ENCODE data around the gene C9. TPM values are rescaled to one million over a fixed set of nuclear protein-coding genes. Genes with fewer than 3 reads are reported as not detected.
"Not testable (repeated sequence)": the region's sequence is repeated elsewhere in the genome, so short reads cannot be mapped to it uniquely, and the experiment has no call there.

C9 gene
- total RNA-seq, 4 donors from 2014 or later = not detected

DNA sequence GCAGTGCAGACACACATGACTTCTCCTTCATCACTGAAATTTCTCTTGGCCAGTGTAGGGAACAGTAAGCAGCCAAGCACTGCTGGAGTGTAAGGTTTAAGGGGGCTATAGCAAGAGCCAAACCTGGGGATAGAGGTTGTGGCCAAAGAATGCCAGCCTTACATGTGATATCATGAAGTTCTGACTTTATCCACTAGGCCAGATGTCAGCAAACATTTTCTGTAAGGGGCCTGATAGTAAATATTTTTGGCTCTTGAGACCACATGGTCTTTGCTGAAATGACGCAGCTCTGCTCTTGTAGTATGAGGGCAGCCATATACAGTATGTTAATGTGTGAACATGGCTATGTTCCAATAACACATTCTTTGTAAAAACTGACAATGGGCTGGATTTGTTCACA is 115.2 kb downstream of the C9 start:
- WGBS, 2 donors = 100% methylated on average over 1 of the region's 1 CpG
- Histone ChIP-seq H3K27ac (no peak overlapping the region), H3K27me3 (no peaks in the 10 kb centered on the region), H3K4me3 (no peak overlapping the region), H3K4me1 (no peaks in the 10 kb centered on the region), H3K36me3 (no peaks in the 10 kb centered on the region), H3K9me3 (no peaks in the 10 kb centered on the region)
- intact Hi-C loops (cut with DNase I) = no loop called here
- no peak for DNase-seq
- TF ChIP-seq, protein P1, sequence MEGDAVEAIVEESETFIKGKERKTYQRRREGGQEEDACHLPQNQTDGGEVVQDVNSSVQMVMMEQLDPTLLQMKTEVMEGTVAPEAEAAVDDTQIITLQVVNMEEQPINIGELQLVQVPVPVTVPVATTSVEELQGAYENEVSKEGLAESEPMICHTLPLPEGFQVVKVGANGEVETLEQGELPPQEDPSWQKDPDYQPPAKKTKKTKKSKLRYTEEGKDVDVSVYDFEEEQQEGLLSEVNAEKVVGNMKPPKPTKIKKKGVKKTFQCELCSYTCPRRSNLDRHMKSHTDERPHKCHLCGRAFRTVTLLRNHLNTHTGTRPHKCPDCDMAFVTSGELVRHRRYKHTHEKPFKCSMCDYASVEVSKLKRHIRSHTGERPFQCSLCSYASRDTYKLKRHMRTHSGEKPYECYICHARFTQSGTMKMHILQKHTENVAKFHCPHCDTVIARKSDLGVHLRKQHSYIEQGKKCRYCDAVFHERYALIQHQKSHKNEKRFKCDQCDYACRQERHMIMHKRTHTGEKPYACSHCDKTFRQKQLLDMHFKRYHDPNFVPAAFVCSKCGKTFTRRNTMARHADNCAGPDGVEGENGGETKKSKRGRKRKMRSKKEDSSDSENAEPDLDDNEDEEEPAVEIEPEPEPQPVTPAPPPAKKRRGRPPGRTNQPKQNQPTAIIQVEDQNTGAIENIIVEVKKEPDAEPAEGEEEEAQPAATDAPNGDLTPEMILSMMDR (IDR thresholded peaks at IDR 0.05) = no peak
- TF ChIP-seq POLR2A (IDR thresholded peaks at IDR 0.05) = no peak

DNA sequence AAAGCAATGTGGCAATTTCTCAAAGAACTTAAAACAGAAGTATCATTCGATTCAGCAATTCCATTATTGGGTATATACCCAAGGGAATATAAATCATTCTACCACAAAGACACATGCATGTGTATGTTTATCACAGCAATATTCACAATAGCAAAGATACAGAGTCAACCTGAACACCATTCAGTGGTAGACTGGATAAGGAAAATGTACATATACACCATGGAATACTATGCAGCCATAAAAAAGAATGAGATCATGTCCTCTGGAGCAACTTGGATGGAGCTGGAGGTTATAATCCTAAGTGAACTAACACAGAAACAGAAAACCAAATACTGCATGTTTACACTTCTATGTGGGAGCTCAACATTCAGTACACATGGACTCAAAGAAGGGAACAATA is 123.5 kb downstream of the C9 start:
- no peaks in the 10 kb centered on the region for H3K36me3 ChIP-seq
- H3K27me3 ChIP-seq = no peaks in the 10 kb centered on the region
- no peak for DNase-seq
- H3K27ac ChIP-seq = no peak overlapping the region
- WGBS, 2 donors = 80 to 91% methylated on average over 1 of the region's 1 CpG
- H3K4me3 ChIP-seq = no peak overlapping the region
- intact Hi-C loops (cut with DNase I) = no loop called here
- H3K9me3 ChIP-seq = peaks cover 0 to 11% (median 3%) of the 10 kb centered on the region in 3 donors
- TF ChIP-seq, protein P1 (IDR thresholded peaks at IDR 0.05) = no peak
- H3K4me1 ChIP-seq = no peaks in the 10 kb centered on the region

DNA sequence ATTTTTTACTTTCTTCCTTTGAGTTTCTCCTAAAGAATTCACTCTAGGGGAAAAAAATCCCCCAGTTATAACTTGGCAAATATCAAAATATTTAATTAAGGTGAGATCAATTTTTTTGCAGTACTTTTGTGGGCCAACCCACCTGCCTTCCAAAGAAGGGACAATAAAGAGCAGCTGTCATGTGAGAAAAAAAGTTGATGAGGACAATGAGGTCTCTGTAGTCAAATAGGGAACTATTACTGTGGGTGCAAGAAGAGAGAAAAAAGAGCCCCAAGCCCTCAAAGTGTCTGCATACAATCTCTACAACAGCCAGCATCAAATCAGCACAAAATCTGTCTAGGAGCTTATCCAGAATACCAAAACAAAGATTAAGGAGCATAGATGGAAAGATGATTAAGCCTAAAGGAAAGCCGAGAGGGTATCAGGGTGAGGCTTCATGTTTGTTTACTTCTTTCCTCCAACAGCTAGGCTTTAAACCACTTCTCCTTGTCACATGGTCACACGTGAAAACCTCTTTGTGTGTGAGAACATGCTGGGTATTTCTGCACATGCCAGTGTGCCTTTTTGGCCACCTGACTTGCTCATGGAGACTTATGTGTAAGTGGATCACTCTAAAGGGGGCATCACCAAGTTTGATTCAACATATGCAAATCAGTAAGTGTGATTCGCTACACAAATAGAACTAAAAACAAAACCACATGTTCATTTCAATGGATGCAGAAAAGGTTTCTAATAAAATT is 125.8 kb downstream of the C9 start:
- Histone ChIP-seq H3K36me3 (no peaks in the 10 kb centered on the region), H3K27ac (no peak overlapping the region), H3K9me3 (peaks cover 0 to 11% (median 3%) of the 10 kb centered on the region in 3 donors), H3K27me3 (no peaks in the 10 kb centered on the region), H3K4me3 (no peak overlapping the region), H3K4me1 (no peaks in the 10 kb centered on the region)
- 57 to 62% methylated on average over 3 of the region's 3 CpGs for WGBS, 2 donors
- no peak for DNase-seq
- intact Hi-C loops (cut with DNase I) = no loop called here
- no peak for TF ChIP-seq POLR2A (IDR thresholded peaks at IDR 0.05)
- TF ChIP-seq, protein P1 (IDR thresholded peaks at IDR 0.05) = no peak

DNA sequence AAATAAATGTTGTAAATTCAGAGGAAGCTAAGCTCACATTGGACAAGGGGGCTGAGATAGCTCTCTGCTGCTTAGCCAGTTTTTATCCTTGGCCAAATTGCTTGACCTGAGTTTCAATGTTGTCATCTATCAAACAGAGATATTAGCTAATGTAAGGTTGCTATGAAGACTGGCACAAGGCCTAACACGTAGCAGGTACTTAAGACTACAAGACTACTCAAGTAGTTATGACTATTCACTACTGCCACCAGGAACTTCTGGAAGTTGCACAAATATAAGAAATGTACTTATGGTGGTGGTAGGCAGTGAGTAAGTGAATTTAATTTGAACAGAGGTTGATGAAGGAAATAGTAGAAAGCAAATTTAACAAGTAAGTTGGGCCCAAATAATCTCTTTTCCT is 127.6 kb downstream of the C9 start:
- TF ChIP-seq, protein P1 (IDR thresholded peaks at IDR 0.05) = no peak
- no peak for TF ChIP-seq POLR2A (IDR thresholded peaks at IDR 0.05)
- intact Hi-C loops (cut with DNase I) = no loop called here
- Histone ChIP-seq H3K27ac (no peak overlapping the region), H3K9me3 (peaks cover 0 to 11% (median 3%) of the 10 kb centered on the region in 3 donors), H3K4me1 (peaks cover 0 to 8% (median 4%) of the 10 kb centered on the region in 3 donors), H3K27me3 (no peaks in the 10 kb centered on the region), H3K36me3 (no peaks in the 10 kb centered on the region), H3K4me3 (no peak overlapping the region)
- DNase-seq = no peak
- 44 to 63% methylated on average over 1 of the region's 1 CpG for WGBS, 2 donors

DNA sequence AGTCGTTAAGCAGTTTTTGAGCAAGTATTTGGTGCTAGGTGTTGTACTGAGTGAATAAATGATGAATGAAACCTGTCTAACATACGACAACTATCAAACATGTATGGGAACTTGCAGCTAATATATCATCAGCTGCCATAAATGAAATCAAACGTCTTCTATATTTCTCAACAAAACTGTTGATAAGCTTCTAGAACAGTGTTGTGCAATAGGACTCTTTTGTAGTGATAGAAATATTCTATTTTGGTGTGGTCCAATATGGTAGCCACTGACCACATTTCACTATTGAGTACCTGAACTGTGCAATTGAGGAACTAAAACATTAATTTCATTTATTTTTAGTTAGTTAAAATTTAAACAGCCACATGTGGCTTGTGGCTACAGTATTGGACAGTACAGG is 128.6 kb downstream of the C9 start:
- no peak overlapping the region for H3K27ac ChIP-seq
- no peaks in the 10 kb centered on the region for H3K36me3 ChIP-seq
- no peak for DNase-seq
- TF ChIP-seq, protein P1 (IDR thresholded peaks at IDR 0.05) = no peak
- TF ChIP-seq POLR2A (IDR thresholded peaks at IDR 0.05) = no peak
- H3K4me1 ChIP-seq = peaks cover 4 to 17% (median 7%) of the 10 kb centered on the region in 3 donors
- intact Hi-C loops (cut with DNase I) = no loop called here
- peaks cover 0 to 4% (median 0%) of the 10 kb centered on the region in 3 donors for H3K9me3 ChIP-seq
- no peak overlapping the region for H3K4me3 ChIP-seq
- 48 to 56% methylated on average over 3 of the region's 3 CpGs for WGBS, 2 donors
- no peaks in the 10 kb centered on the region for H3K27me3 ChIP-seq

DNA sequence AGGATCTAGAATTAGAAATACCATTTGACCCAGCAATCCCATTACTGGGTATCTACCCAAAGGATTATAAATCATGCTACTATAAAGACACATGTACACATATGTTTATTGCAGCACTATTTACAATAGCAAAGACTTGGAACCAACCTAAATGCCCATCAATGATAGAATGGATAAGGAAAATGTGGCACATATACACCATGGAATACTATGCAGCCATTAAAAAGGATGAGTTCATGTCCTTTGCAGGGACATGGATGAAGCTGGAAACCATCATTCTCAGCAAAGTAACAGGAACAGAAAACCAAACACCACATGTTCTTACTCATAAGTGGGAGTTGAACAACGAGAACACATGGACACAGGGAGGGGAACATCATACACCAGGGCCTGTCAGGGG is 129.8 kb downstream of the C9 start:
- H3K27ac ChIP-seq; H3K36me3 ChIP-seq; H3K9me3 ChIP-seq; H3K4me3 ChIP-seq; intact Hi-C loops (cut with DNase I); H3K27me3 ChIP-seq; DNase-seq: not testable (repeated sequence)
- 53 to 78% methylated on average over 1 of the region's 1 CpG for WGBS, 2 donors
- peaks cover 4 to 22% (median 7%) of the 10 kb centered on the region in 3 donors for H3K4me1 ChIP-seq
